ENCODE data around the gene TAS2R42. TPM values are rescaled to one million over a fixed set of nuclear protein-coding genes. Genes with fewer than 3 reads are reported as not detected.

TAS2R42 gene
- total and polyA plus RNA-seq, 3 donors from 2014 or later = 0.71 TPM; not detected in 2

DNA sequence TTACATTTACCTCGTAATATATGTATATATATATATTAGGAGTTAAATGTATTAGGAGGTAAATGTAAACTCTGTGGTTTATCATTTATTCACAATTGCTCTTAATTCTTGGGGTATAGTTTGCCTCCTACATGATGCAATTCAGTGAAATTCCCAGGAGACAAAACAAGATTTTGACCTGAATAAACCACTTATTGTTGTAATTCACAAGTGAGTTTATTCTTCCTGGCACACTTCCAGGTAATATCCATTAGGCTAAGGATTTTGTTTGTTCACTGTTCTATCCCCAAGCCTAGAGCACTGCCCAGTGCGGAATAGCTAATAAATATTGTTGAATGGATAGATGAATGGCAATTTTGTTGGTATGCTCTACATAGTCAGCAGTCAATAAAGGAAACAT, 12.7 kb downstream of the TAS2R42 start:
- no peaks in the 10 kb centered on the region for H3K9me3 ChIP-seq
- H3K27ac ChIP-seq = no peak overlapping the region
- H3K36me3 ChIP-seq (ENCODE audit: low read depth, missing control alignments) = no peaks in the 10 kb centered on the region
- peaks cover 15% of the 10 kb centered on the region for H3K4me1 ChIP-seq
- no peak for DNase-seq
- TF ChIP-seq, protein P1, sequence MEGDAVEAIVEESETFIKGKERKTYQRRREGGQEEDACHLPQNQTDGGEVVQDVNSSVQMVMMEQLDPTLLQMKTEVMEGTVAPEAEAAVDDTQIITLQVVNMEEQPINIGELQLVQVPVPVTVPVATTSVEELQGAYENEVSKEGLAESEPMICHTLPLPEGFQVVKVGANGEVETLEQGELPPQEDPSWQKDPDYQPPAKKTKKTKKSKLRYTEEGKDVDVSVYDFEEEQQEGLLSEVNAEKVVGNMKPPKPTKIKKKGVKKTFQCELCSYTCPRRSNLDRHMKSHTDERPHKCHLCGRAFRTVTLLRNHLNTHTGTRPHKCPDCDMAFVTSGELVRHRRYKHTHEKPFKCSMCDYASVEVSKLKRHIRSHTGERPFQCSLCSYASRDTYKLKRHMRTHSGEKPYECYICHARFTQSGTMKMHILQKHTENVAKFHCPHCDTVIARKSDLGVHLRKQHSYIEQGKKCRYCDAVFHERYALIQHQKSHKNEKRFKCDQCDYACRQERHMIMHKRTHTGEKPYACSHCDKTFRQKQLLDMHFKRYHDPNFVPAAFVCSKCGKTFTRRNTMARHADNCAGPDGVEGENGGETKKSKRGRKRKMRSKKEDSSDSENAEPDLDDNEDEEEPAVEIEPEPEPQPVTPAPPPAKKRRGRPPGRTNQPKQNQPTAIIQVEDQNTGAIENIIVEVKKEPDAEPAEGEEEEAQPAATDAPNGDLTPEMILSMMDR (IDR thresholded peaks at IDR 0.05) = no peak
- no peak for TF ChIP-seq POLR2A (IDR thresholded peaks at IDR 0.05)
- no peak overlapping the region for H3K4me3 ChIP-seq
- intact Hi-C loops (cut with DNase I; ENCODE audit: low total_unique reads) = no loop called here
- no peaks in the 10 kb centered on the region for H3K27me3 ChIP-seq
- WGBS, 2 donors = 81 to 96% methylated on average over 2 of the region's 2 CpGs

DNA sequence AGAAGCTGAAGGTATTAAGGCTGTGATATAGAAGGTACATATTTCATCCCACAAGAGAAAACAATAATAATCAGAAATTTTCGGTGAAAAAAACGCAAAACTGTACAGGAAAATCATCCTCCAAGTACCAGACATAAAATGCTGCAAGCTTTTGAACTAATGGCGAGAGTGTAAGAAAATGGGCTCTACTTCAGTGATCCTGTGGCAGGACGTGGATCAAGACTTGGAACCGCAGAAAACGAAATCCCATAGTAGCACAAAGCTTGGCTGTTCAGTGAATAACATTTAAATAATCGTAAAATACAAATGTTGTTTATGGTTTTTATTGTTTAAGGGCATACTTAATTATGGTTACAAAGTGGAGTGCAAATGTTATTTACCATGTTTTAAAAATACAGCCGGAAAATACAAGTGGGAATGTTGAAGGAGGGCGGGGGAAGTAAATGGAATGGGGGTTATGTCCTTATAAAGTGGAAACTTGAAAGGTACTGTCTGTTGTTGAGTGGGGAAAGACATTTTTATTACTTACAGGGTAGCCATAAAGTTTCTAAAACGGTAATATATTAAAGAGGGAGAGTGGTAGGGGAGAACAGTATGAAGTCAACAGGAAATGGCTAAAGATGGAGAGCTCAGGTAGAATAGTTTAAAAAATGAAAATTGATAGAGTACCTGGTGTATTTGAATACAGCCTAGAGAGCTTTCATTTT, 14.6 kb downstream of the TAS2R42 start:
- intact Hi-C loops (cut with DNase I; ENCODE audit: low total_unique reads) = no loop called here
- WGBS, 2 donors = 1 to 3% methylated on average over 10 of the region's 10 CpGs
- Histone ChIP-seq H3K4me3 (peak overlapping the region; percentile 96 to 99), H3K27ac (peak overlapping the region; percentile 97 to 98), H3K9me3 (no peaks in the 10 kb centered on the region), H3K4me1 (peaks cover 15% of the 10 kb centered on the region), H3K36me3 (ENCODE audit: low read depth, missing control alignments) (no peaks in the 10 kb centered on the region), H3K27me3 (no peaks in the 10 kb centered on the region)
- DNase-seq = no peak
- TF ChIP-seq POLR2A (IDR thresholded peaks at IDR 0.05) = no peak
- TF ChIP-seq, protein P1 (IDR thresholded peaks at IDR 0.05) = no peak

DNA sequence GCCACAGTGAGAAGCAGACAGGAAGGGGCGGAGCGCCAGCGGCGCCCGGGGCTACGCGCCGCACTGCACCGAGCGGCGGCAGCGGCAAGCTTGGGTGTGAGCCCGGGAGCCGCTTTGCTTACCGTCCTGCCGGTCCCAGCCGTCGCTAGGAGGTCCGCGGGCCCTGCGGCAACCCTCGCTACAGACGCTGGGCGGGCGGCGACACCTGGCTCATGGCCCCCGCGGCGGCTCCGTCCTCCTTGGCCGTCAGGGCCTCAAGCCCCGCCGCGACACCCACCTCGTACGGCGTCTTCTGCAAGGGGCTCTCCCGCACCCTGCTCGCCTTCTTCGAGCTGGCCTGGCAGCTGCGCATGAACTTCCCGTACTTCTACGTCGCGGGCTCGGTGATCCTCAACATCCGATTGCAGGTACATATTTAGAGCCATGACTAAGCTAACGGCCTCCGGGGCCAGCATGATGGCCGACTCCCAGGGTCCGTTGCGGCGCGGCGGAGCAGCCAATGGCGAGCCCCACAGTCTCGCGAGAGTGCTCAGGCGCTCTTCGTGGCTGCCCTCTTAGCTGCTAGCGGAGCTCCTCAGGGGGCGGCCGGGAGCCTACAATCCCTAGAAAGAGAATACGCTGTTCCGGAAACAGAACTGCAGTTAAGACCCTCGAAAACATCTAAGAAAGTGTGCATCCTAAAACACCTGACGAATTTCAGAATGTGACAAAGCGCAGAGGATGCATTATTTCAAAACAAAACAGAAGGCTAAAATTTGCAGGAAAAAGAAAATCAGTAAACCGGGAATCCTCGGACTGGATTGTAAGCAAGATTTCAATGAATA, 15.4 kb downstream of the TAS2R42 start, which contains the start of gene SMIM10L1:
TSS of gene SMIM10L1 (plus strand) at position 50 of the 824 bp plus-strand sequence. CDS start at position 213, 163 bp downstream.
- 0% methylated on average over 27 to 40 of the region's 70 CpGs for WGBS, 2 donors
- TF ChIP-seq POLR2A (IDR thresholded peaks at IDR 0.05) = no peak
- TF ChIP-seq, protein P1 (IDR thresholded peaks at IDR 0.05) = peak in 1 of 3 experiments; percentile 4
- DNase-seq = peak; percentile 95
- Histone ChIP-seq H3K27me3 (no peaks in the 10 kb centered on the region), H3K4me3 (peak within 1 kb of the TSS; percentile 96 to 99), H3K9me3 (no peaks in the 10 kb centered on the region), H3K36me3 (ENCODE audit: low read depth, missing control alignments) (no peaks in the 10 kb centered on the region), H3K27ac (peak within 1 kb of the TSS; percentile 97 to 98), H3K4me1 (peaks cover 15% of the 10 kb centered on the region)
- intact Hi-C loops (cut with DNase I; ENCODE audit: low total_unique reads) = no loop called here

DNA sequence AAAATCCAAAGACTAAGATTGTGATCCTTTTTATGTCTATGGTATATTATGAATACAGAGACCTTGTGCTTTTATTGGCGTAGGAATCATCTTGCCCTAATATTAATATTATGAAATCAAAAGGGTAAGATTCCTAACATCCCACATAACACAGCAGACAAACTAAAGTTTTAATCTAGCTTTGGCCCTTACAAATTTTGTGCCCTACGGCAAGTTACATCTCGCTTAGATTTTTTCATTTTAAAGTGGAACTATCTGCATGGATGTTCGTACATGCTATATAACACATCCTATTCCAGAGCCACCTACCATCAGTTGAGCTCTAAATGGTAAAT, 16.0 kb downstream of the TAS2R42 start:
- WGBS, 2 donors = 0 to 2% methylated on average over 4 of the region's 4 CpGs
- Histone ChIP-seq H3K27me3 (no peaks in the 10 kb centered on the region), H3K36me3 (ENCODE audit: low read depth, missing control alignments) (no peaks in the 10 kb centered on the region), H3K4me3 (peak overlapping the region; percentile 96 to 99), H3K9me3 (no peaks in the 10 kb centered on the region), H3K4me1 (peaks cover 15% of the 10 kb centered on the region), H3K27ac (peak overlapping the region; percentile 97 to 98)
- intact Hi-C loops (cut with DNase I; ENCODE audit: low total_unique reads) = no loop called here
- DNase-seq = no peak
- no peak for TF ChIP-seq POLR2A (IDR thresholded peaks at IDR 0.05)
- TF ChIP-seq, protein P1 (IDR thresholded peaks at IDR 0.05) = no peak

All from testis (tissue), 3 donors.